MM.1S (cell line): ENCODE measurements around the gene NSD2.

ENCODE experiments used
- CTCF ChIP-seq: fragments of 300-600 bp; sonication (generic); IDR thresholded peaks from 2 replicates; pipeline ENCODE4 v1.5.1; 2016; ENCODE audit warnings: antibody characterized with exemption, low read length, mixed read lengths
- EZH2phosphoT487 ChIP-seq: fragments of 300-600 bp; sonication (generic); IDR thresholded peaks from 2 replicates; pipeline ENCODE4 v1.6.1; 2018; ENCODE audit warnings: antibody characterized with exemption, low read length

- no peak for TF ChIP-seq EZH2phosphoT487
- TF ChIP-seq CTCF = no peak
Measured at GRCh38 chr4:1862055-1862911, 8.9 kb upstream of the NSD2 start.
